HG03571 (cell line): ENCODE results near the gene DCAKD.
"Not testable (repeated sequence)": the region's sequence is repeated elsewhere in the genome, so short reads cannot be mapped to it uniquely, and the experiment has no call there.

ENCODE experiments used
- ATAC-seq: cut with Tn5 transposase; IDR thresholded peaks from one replicate; pipeline ENCODE4 v1.9.1; 2021; ENCODE audit not compliant: unreplicated experiment

The DCAKD gene

DNA sequence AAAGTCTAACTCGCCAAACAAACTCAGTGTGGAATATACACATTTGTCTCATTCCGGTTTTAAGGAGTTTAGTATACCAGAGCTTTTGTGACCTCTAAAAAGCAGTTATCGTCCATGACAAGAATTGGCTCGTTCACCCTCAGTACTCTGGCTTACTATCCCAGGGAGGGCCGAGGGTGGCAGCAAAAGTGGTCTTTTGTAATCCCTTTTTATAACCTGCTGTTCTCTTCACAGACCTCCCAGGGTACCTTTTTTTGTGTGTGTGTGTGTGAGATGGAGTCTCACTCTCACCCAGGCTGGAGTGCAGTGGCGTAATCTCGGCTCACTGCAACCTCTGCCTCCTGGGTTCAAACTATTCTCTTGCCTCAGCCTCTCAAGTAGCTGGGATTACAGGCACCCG is 18.6 kb upstream of the DCAKD start:
- no peak for ATAC-seq

DNA sequence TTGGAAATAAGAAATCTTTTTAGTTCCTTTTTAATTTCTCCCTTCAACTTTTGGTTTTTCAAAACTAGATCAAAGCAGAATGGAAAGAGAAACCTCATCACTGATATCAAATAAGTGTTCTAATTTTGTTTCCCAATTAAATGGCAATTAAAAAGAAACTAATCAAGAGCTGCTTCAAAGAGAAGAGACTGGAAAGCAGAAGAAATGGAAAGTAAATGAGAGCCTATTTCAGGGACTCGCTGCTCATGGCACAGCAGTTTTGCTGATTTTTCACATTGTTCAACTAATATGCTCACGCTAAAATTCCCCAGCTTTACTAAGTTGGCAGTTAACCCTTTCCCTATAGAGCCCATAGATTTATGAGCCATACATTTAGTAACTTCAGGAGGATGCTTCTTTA is 16.2 kb upstream of the DCAKD start:
- ATAC-seq = no peak

DNA sequence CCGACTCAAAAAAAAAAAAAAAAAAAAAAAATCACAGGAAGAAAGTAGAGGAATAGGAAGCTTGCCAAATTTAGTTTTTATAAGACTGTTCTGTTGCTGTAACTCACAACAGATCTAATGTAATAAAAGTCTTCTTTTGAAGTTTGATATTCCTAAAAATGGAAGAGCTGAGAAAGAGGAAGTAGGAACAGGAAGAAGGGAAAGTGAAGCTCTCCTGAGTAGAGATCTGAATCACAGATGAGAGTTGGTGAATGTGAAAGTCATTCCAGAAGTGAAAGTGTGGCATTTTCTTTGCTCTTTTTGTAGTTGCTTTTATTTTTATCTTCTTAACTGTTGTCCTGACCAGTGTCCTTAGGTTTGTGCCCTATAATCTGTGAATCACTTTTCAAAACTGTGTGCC is 11.8 kb upstream of the DCAKD start:
- ATAC-seq = no peak

DNA sequence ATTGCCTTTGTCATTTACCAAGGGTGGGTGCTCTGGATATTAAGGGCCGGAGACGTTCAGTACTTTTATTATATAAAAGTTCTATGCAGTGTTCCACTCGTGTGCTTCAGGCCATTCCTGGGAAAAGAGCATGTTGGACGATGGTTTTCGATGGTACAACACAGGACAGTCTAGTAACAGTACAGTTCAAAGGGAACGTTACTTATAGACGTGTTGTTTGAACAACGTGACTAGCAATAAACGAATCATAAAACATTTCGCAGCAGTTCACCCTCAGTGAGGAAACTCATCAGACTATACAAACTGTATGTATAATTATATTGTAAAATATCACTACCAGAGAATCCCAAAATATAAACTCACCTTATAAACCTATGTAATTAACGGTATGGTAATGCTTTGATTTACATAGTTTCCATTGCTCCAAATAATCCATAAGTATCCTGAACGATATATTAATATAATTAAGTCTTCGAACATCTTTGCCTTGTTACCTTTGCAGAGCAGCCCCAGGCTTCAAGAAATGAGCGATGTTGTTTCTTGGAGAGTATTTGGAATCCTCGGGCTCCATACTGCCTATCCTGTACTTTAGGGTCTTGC is 10.3 kb upstream of the DCAKD start:
- no peak for ATAC-seq

DNA sequence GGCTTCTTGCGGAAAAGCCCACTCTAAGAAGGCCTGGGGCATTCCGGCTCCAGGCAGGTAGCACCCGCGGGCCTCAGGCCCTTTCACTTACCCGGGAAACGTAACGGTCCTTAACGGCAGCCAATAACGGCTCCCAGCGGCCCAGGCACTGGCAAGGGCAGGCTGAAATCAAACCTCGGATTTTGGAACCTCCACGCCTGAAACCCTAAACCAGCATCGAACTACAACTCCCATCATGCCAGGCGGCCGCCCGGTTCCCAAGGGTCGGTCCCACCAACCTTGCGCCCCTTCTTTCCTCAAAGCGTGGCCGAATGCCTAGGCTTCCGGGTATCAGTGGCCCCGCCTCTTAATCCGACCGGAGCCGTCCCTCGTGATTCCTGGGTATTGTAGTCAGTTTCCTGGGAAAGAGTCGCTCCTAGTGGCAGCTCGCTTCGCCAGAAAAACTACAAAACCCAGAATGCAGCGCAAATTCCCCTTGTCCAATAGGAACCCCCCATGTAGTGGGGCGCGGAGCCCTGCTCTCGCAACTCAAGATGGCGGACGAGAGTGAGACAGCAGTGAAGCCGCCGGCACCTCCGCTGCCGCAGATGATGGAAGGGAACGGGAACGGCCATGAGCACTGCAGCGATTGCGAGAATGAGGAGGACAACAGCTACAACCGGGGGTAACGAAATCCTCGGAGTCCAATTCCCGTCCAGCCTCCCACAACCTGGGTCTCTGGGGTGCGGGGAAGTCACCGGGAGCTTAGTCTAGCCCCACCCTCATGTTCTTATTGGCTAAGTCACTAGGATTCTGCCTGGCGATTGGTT is 9.6 kb upstream of the DCAKD start, which contains the start of gene NMT1:
Gene NMT1 (plus strand): TSS at position 521 of the 809 bp plus-strand sequence. CDS start 13 bp downstream, at position 534.
- ATAC-seq = peak; percentile 75

DNA sequence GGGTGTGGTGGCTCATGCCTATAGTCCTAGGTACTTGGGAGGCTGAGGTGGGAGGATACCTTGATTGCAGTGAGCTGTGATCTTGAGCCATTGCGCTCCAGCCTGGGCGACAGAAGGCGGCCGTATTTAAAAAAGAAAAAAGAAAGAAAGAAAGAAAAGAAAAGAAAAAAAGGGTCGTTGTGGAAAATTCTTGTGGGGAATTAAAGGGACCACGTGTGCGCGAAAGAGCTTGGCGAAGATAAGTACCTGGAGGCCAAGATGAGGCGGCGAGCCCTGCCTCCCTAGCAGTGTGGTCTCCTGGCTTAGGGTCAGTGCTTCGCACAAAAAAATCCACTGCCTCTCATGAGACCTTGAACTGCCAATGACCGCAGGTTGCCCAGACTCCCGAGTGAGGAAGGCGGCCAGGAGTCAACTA is 9.0 kb upstream of the DCAKD start:
- ATAC-seq = no peak

DNA sequence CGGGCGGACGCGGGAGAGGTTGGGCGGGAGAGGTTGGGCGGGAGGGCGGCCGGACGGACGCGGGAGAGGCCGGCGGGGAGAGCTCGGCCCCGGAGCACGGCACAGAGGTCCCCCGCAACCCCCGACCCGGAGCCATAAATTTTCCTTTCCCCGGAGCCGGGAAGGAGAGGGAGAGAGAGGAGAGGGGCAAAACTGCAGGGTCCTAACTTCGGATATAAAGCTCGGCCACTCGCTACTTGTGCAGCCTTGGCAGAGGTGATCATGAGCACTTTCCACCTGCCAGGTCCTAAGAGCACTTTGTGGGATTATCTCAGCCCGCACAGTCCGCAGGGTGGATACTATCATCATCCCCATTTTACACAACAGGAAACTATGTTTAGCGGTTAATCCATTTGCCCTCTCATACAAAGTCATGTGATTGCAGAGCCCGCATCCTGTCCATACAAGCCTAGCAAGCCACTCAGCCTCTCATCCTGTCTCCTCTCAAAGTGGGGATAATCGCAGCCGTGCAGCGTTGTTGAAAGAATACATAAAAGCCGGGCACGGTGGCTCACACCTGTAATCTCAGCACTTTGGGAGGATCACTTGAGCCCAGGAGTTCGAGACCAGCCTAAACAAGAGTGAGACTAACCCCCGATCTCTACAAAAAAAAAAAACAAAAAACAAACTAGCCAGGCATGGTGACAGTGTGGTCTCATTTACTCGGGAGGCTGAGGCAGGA is 780 bp upstream of the DCAKD start:
- ATAC-seq = no peak

DNA sequence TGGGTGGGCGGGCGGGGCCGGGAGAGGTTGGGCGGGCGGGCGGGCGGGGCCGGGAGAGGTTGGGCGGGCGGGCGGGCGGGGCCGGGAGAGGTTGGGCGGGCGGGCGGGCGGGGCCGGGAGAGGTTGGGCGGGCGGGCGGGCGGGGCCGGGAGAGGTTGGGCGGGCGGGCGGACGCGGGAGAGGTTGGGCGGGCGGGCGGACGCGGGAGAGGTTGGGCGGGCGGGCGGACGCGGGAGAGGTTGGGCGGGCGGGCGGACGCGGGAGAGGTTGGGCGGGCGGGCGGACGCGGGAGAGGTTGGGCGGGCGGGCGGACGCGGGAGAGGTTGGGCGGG is 254 bp upstream of the DCAKD start:
- not testable (repeated sequence) for ATAC-seq

DNA sequence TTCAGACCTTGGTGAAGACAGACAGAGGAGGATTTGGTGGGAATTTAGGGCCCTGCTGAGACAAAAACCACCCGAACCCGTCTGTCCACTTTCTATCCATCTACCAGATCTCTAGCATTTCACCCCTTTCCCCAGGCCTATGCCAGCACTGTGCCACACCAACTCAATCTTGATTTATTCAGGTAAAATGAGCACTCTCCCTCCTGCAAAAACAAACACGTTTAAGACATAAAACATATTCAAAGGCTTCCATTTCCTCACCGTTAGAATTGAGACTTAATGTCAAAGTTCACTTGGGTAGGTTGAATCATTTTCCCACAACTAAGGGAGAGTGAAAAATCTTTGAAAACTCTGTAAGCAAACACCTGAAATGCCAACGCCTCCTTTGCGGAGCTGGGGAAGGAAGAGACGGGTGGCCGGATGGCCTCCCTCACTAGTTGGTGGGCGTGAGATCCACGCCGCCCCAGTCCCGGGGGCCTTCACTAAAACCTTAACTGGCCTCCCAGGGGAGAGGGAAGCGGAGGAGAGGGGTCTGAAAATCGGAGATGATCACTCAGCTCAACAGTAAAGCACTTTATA is 862 bp downstream of the DCAKD start:
- ATAC-seq = no peak

DNA sequence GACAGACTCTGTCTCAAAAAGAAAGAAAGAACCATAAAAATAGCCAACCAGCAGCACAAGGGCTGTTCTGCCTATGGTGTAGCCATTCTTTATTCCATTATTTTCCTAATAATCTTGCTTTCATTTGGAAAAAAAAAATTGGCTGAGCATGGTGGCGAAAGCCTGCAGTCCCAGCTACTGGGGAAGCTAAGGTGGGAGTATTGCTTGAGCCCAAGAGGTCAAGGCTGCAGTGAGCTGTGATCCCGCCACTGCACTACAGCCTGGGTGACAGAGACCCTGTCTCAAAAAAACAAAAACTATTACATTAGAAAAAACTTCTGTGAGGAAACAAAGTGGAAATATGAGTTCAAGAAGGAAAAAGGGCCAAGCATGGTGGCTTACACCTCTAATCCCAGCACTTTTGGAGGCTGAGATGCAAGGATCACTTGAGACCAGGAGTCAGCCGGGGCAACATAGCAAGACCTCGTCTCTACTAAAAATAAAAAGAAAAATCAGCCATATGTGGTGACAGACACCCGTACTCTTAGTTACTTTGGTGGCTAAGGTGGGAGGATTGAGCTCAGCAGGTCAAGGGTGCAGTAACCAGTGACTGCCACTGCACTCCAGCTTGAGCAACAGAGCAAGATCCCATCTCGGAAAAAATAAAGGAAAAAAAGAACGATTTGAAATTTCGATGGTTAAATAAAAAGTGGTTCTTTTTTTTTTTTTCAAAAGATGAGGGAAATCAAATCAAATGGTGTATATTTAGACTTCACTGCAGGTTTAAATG is 2.5 kb downstream of the DCAKD start:
- ATAC-seq = no peak

DNA sequence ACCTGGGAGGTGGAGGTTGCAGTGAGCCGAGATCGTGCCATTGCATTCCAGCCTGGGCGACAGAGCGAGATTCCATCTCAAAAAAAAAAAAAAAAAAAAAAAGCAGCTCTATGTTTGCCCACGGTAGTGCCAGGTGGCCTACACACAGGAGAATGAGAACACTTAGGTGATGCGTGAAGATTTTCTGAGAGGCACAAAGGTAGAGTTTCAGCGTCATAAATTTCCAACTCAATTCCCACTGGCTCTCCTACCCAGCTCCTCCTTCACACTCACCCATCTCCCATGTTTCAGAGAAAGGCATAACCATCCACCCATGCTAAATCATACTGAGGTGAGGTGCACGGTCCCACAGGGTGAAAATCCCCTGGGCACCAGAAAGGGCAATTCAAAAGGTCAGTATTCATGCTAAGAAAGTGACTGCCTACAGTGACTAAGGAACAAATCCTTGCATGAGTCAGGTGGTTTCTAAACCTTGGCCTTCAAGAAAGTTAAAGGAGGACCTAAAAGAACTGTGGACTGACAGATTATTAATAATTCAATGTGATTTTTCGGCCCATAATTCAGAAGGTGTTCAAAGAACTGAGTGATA is 4.8 kb downstream of the DCAKD start:
- no peak for ATAC-seq

DNA sequence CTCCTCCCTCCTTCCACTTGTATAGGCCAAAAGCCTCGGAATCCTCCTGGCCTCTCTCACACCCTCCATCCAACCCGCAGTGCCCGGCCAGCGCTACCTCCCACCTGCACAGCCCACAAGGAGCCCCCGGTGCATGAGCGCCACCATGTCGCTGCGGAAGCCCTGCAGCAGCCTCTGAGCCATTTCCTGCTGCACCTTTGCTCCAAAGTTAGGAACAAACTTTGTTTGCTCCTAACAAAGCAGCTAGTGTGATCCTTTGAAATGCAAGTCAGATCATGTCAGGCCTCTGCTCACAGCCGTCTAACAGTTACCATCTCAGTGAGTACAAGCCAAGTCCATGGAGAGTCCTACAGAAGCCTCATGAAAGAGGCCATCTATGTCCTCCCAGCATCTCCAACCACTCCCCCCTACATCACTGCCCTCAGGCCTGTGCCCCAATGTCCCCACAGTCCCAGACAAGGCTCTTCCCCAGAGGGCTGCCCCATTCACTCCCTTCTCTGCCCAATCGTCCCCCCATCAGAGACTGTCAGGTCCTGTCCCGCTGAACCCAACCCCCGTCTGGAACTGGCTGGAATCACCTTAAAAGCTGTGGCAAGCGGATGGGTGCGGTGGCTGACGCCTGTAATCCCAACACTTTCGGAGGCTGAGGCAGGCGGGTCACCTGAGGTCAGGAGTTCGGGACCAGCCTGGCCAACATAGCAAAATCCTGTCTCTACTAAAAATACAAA is 7.5 kb downstream of the DCAKD start:
- ATAC-seq = no peak

DNA sequence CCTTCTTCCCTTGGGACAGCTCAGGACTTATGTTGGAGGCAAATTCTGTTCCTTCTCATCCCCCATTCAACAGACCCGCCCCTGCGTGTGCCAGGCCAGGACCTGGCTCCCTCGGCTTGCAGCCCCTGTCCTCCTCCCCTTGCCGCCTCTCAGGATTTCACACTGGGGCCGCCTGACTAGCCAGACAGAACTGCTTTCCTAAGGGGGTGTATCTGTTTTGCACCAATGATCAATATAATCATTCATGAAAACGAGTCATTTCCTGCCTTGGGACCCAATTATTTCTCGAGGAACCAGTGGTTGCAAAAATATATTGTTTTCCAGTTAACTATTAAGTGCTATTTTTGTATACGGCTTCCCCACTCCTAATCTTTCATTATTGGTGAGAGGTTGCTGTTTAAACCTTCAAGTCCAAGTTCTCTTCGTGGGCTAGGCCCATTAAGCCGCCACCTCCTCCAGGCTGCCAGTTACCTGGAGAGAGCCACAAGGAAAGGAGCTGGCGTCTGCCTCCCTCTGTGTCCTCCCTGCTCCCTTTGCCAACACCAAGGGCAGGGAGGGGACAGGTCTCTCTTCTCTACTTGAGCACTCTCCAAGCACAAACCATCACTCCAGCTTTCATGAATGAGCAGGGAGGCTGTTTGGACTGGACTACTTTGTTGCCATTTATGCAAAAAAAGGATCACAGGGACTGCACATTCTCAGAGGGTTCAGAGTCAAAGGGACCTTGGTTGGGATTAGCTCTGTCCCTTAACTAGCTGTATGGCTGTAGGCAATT is 8.9 kb downstream of the DCAKD start:
- ATAC-seq = no peak

DNA sequence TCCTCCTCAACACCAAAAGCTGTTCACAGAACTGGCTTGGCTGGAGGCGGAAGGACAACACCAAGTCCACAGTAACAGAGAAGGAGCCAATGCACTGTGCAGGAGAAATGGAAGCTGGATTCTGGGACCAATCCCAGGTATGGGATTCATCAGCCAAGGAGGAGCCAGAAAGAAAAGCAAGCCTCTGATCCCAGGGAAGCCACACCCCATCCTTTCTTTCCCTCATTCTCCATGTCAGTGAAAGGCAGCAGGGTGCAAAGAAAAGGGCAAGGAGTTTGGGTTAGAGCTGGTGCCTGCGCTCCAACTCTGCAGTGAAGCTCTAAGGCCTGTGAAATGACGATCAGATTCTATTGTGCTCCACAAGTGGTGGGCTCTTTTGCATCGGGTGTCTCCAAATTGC is 11.0 kb downstream of the DCAKD start:
- no peak for ATAC-seq

DNA sequence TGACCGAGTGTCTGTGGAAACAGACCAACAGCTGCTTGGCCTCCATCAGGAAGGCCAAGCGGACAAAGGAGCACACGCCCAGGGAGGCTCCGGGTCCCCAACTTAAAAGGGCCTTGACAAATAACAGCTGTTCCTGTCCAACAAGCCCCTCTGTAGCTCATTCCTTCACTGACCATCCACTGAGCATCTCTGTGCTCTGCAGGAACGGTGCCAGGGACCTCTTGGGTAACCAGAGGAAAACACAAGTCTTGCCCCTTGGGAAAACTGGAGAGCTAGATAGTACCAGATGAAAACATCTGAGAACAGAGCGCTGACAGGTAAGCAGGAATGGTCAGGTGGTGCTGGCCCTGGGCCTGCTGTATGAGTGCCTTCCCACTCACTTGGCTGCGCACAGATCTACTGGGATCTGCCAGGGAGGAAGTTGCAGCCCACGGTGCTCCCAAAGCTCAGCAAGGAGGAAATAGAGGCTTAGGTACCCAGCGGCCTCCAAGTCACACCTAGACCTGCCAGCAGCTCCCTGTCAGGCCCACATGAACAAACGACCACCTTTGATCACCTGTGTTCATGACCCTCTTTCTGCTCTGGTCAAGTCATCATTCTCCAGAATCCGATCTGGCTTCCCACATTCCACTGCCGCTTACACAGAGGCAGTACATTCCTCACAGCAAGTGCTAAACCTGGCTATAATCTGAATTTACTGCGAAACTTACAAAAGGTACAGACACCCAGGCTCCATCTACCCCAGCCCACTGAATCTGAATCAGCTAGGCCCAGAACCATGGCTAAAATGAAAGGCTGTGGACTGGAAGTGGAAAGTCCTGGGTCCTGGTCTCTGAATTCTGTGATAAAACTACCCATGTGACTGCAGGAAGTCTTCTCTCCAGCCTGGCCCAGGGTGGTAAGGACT is 12.5 kb downstream of the DCAKD start:
- ATAC-seq = no peak

DNA sequence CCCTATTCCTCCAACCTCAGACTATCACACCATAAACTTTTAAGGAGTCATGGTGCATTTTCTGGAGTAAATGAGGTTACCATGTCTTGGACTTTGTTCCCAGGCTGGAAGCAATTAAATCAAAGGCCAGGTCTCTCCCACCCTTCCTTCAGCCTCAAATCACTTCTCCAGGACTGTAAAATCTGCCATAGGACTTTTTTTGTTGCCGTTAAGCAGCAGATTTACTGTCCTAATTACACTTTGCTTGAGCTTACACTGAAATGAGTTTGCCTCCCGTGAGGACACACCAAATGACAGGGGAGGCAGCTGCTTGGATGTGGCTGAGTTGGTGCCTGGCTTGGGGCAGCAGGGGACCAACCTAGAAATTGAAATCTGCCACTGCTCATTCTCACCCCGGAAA is 14.7 kb downstream of the DCAKD start:
- ATAC-seq = no peak

DNA sequence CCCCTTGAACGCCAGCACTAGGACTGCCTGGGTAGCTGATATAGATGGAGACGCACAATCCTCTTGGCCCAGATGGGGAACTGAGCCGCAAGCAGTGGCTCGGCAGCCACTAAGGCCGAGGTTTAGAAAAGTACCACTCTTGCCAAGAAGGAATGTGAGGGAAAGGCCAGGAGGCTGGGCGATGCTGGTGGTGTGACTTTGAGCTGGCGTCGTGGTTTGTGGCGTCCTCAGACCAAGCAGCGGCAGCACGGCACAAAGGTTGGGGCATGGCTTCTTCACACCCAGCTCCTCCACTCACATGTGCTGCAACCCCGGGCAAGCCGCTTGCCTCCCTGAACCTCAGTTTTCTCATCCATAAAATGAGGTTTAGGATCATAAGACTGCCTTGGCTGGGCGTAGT is 15.6 kb downstream of the DCAKD start:
- no peak for ATAC-seq

DNA sequence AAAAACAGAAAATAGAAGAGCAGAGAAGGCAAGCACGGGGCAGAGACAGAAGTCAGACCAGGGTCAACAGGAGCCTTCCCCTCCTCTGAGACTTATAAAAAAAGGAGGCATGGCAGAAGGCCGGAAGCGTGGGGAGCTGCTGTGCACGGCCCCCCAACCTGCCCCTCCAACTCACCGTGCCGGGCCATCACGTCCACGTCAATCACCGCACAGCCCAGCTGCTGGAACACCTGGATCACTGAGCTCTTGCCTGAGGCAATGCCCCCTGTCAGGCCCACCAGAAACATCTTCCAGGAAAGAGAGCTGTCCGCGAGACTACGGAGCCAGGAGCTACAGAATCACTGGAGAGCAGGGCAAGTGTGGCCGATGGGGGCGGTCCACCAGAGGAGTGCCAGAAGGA is 16.8 kb downstream of the DCAKD start:
- no peak for ATAC-seq
